Neuronal stem cell (in vitro differentiated cells): ENCODE measurements around the gene NSD2.

Experiments
- DNase-seq: peaks from one replicate; pipeline ENCODE4 v3.0.0-alpha.2; 2013; ENCODE audit warnings: low spot score
- H2AFZ ChIP-seq: one replicate; pipeline ENCODE4 v1.6.1; 2013; ENCODE audit warnings: mild to moderate bottlenecking, low read length, inconsistent platforms
- H2AK5ac ChIP-seq: 2 replicates; pipeline ENCODE4 v1.6.1; 2013; ENCODE audit warnings: low read depth, mild to moderate bottlenecking, inconsistent platforms, low read length, moderate library complexity, mixed read lengths
- H2BK120ac ChIP-seq: 2 replicates; pipeline ENCODE4 v1.6.1; 2013; ENCODE audit warnings: low read depth, mild to moderate bottlenecking, inconsistent platforms, low read length, moderate library complexity, mixed read lengths
- H2BK12ac ChIP-seq: one replicate; pipeline ENCODE4 v1.6.1; 2013; ENCODE audit warnings: low read length, inconsistent platforms
- H2BK15ac ChIP-seq: 2 replicates; pipeline ENCODE4 v1.6.1; 2013; ENCODE audit warnings: mild to moderate bottlenecking, low read length, inconsistent platforms, mixed read lengths
- H2BK5ac ChIP-seq: one replicate; pipeline ENCODE4 v1.6.1; 2013; ENCODE audit warnings: inconsistent platforms, mild to moderate bottlenecking, low read length, moderate library complexity
- H3K14ac ChIP-seq: one replicate; pipeline ENCODE4 v1.6.1; 2013; ENCODE audit warnings: low read length, inconsistent platforms
- H3K18ac ChIP-seq: 2 replicates; pipeline ENCODE4 v1.6.1; 2013; ENCODE audit warnings: low read length, inconsistent platforms
- H3K23ac ChIP-seq: 2 replicates; pipeline ENCODE4 v1.6.1; 2013; ENCODE audit warnings: low read depth, mild to moderate bottlenecking, mixed read lengths, low read length, inconsistent platforms; ENCODE audit not compliant: poor library complexity
- H3K27ac ChIP-seq: replicated peaks from 3 replicates; pipeline ENCODE4 v1.5.1; 2013; ENCODE audit warnings: low read length, inconsistent platforms
- H3K27me3 ChIP-seq, 3 experiments: 2 replicates each; pipeline ENCODE4 v1.6.1; 2013; ENCODE audit warnings: low read length in 3 of 3, mild to moderate bottlenecking in 2 of 3, inconsistent platforms in 1 of 3, low read depth in 1 of 3, mixed read lengths in 1 of 3, moderate library complexity in 1 of 3; ENCODE audit not compliant: control insufficient read depth in 3 of 3, insufficient read depth in 3 of 3
- H3K36me3 ChIP-seq, 2 donors: replicated peaks in 1 of 2; 2 replicates each; pipeline ENCODE4 v1.6.1; 2013; ENCODE audit warnings: low read length in 2 of 2; ENCODE audit not compliant: control insufficient read depth in 2 of 2, insufficient read depth in 2 of 2
- H3K4ac ChIP-seq: 2 replicates; pipeline ENCODE4 v1.6.1; 2013; ENCODE audit warnings: inconsistent platforms, mild to moderate bottlenecking, low read length, moderate library complexity
- H3K4me1 ChIP-seq, 2 donors: 1 replicate in 1 of 2; 2 replicates in 1 of 2; pipeline ENCODE4 v1.6.1; 2013; ENCODE audit warnings: low read length in 2 of 2, low read depth in 1 of 2; ENCODE audit not compliant: control insufficient read depth in 2 of 2, insufficient read depth in 1 of 2
- H3K4me2 ChIP-seq: one replicate; pipeline ENCODE4 v1.6.1; 2013; ENCODE audit warnings: mild to moderate bottlenecking, low read length, inconsistent platforms; ENCODE audit not compliant: insufficient read depth, poor library complexity, severe bottlenecking
- H3K4me3 ChIP-seq, 2 donors: 2 replicates each; pipeline ENCODE4 v1.5.1; 2013; ENCODE audit warnings: low read length in 2 of 2, mild to moderate bottlenecking in 2 of 2, inconsistent platforms in 1 of 2, moderate library complexity in 1 of 2
- H3K79me1 ChIP-seq: one replicate; pipeline ENCODE4 v1.6.1; 2013; ENCODE audit warnings: low read depth, mild to moderate bottlenecking, inconsistent platforms, low read length, moderate library complexity
- H3K9ac ChIP-seq: one replicate; pipeline ENCODE4 v1.6.1; 2013; ENCODE audit warnings: mild to moderate bottlenecking, low read depth, low read length, inconsistent platforms; ENCODE audit not compliant: poor library complexity
- H3K9me3 ChIP-seq, 2 donors: replicated peaks in 1 of 2; 2 replicates each; pipeline versions ENCODE3 to v1.6.1; 2013; ENCODE audit warnings: low read length in 2 of 2, mild to moderate bottlenecking in 2 of 2, inconsistent platforms in 1 of 2, low read depth in 1 of 2, mixed read lengths in 1 of 2, moderate library complexity in 1 of 2; ENCODE audit not compliant: control insufficient read depth in 2 of 2, insufficient read depth in 1 of 2
- H4K8ac ChIP-seq: one replicate; pipeline ENCODE4 v1.6.1; 2013; ENCODE audit warnings: low read depth, mild to moderate bottlenecking, inconsistent platforms, low read length, moderate library complexity
- H4K91ac ChIP-seq: one replicate; pipeline ENCODE4 v1.6.1; 2013; ENCODE audit warnings: low read length, low read depth, mild to moderate bottlenecking, inconsistent platforms; ENCODE audit not compliant: poor library complexity
- WGBS, 2 donors: extraction: QIAGEN DNeasy Blood & Tissue Kit; methylation state at CpG; one replicate each; pipeline ENCODE4 v1.1.7; 2013; ENCODE audit warnings: missing lambda C conversion rate in 2 of 2, mixed read lengths in 1 of 2; ENCODE audit not compliant: insufficient read length in 2 of 2, insufficient replicate concordance in 1 of 2; ENCODE audit errors: extremely low coverage in 2 of 2; 5-methylcytosine and 5-hydroxymethylcytosine counted together

The NSD2 gene

DNA sequence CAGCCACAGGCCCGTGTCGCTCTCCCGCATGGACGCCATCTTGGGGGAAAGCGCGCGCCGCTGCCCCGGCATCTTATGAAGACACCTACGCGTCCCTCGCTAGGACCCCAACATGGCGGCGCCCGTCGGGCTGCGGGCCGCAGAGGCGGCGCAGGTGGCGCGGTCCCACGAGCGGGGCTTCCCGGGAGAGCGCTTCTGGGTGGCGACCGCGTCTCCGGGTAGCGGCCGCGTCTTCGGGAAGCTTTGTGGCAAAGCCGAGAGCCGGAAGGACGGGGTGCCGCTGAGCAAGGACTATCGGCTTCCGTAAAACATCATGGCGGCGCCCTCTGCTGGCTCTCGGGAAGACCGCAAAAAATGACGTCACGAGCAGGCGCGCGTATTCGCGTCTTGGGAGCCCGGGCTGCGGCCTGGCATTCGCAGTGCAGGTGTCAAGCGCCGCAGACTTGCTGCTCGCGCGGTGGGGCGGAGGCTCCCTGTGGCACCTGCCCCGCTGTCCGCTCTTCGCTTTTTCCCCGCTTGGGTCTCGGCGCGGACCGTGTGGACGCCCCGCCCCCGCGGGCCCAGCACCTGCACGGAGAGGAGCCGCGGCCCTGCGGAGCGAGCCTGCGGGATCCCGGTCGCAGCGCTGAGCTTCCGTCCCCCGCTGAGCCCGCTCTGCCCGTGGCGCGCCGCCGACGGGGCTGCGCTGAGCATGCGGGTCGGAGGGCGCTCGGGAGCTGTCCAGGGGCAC, 137.9 kb downstream of the NSD2 start, which contains the start of gene NELFA:
Gene NELFA (minus strand): TSS at position 54 of the 730 bp plus-strand sequence. CDS start 15 bp downstream, at position 39.
- Histone ChIP-seq H3K27me3 (no peaks in the 10 kb centered on the region), H2AK5ac (peak within 1 kb of the TSS; percentile 70), H4K8ac (peak within 1 kb of the TSS; percentile 43), H3K4ac (no peak within 1 kb of the TSS), H3K4me1 (peaks cover 0 to 6% of the 10 kb centered on the region in 2 donors), H3K18ac (peak within 1 kb of the TSS; percentile 100), H3K14ac (peak within 1 kb of the TSS; percentile 100), H3K79me1 (peaks cover 10% of the 10 kb centered on the region), H3K4me3 (peak within 1 kb of the TSS; percentile 88 to 99), H3K4me2 (peak within 1 kb of the TSS; percentile 85), H2AFZ (peak within 1 kb of the TSS; percentile 98), H3K9me3 (no peaks in the 10 kb centered on the region), H2BK12ac (peak within 1 kb of the TSS; percentile 78), H3K23ac (peak within 1 kb of the TSS; percentile 100), H2BK5ac (peak within 1 kb of the TSS; percentile 80), H3K27ac (peak within 1 kb of the TSS; percentile 96), H4K91ac (peak within 1 kb of the TSS; percentile 72), H2BK15ac (peak within 1 kb of the TSS; percentile 98), H2BK120ac (peak within 1 kb of the TSS; percentile 93), H3K9ac (peak within 1 kb of the TSS; percentile 100), H3K36me3 (peaks cover 8 to 33% of the 10 kb centered on the region in 2 donors)
- no CpG with 5 or more reads among the region's 95 CpGs for WGBS, 2 donors
- DNase-seq, result peak; percentile 98

DNA sequence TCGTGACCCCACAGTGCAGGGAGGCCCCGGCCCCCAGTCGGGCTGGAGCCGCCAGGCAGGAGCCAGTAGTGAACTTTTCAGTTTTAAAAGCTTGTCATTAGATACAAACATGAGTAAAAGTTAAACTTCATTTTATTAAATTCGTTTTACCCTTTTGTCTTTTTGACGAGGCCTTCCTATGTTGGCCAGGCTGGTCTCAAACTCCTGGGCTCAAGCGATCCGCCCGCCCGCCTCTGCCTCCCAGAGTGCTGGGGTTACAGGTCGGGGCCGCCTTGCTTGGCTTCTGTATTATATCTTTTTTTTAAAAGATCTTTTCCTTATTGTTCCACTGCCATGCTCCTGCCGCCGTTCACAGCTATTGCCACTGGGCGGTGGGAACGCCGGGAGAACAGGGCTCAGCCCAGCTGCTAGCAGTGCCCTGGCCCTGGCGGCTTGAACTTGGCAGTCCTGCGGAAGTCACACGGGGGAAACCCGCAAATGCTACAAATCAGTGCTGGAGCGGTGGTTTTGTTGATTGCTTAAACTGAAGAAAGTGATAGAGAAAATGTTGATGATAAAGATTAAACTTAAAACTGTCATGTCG, 138.5 kb downstream of the NSD2 start:
- no peaks in the 10 kb centered on the region for H3K27me3 ChIP-seq
- peaks cover 10% of the 10 kb centered on the region for H3K79me1 ChIP-seq
- H3K23ac ChIP-seq, result no peak overlapping the region
- peak overlapping the region; percentile 98 for H2AFZ ChIP-seq
- H3K9me3 ChIP-seq, result no peaks in the 10 kb centered on the region
- H2BK12ac ChIP-seq, result no peak overlapping the region
- no peak overlapping the region for H2AK5ac ChIP-seq
- DNase-seq, result no peak
- H3K4me1 ChIP-seq, result peaks cover 0 to 6% of the 10 kb centered on the region in 2 donors
- H2BK5ac ChIP-seq, result peak overlapping the region; percentile 80
- H2BK120ac ChIP-seq, result no peak overlapping the region
- H3K4ac ChIP-seq, result no peak overlapping the region
- H3K18ac ChIP-seq, result no peak overlapping the region
- no CpG with 5 or more reads among the region's 23 CpGs for WGBS, 2 donors
- H4K91ac ChIP-seq, result no peak overlapping the region
- peak overlapping the region; percentile 85 for H3K4me2 ChIP-seq
- H3K14ac ChIP-seq, result no peak overlapping the region
- peaks cover 8 to 27% of the 10 kb centered on the region in 2 donors for H3K36me3 ChIP-seq
- H4K8ac ChIP-seq, result no peak overlapping the region
- peak overlapping the region; percentile 88 to 99 for H3K4me3 ChIP-seq
- peak overlapping the region; percentile 79 for H3K9ac ChIP-seq
- H3K27ac ChIP-seq, result peak overlapping the region; percentile 96
- H2BK15ac ChIP-seq, result no peak overlapping the region

GRCh38 chr4:2011583-2011982, 140.4 kb downstream of the NSD2 start:
- H3K9me3 ChIP-seq, result no peaks in the 10 kb centered on the region
- H3K23ac ChIP-seq, result no peak overlapping the region
- no peak overlapping the region for H2BK5ac ChIP-seq
- DNase-seq, result no peak
- no peaks in the 10 kb centered on the region for H3K27me3 ChIP-seq
- H2BK15ac ChIP-seq, result no peak overlapping the region
- H3K36me3 ChIP-seq, result peaks cover 6 to 10% of the 10 kb centered on the region in 2 donors
- H3K14ac ChIP-seq, result no peak overlapping the region
- no peak overlapping the region for H3K18ac ChIP-seq
- no peak overlapping the region for H4K91ac ChIP-seq
- H2AK5ac ChIP-seq, result no peak overlapping the region
- WGBS, 2 donors, result no CpG with 5 or more reads among the region's 3 CpGs
- no peak overlapping the region for H3K4me3 ChIP-seq
- no peak overlapping the region for H3K4ac ChIP-seq
- no peak overlapping the region for H2BK12ac ChIP-seq
- no peak overlapping the region for H2AFZ ChIP-seq
- peaks cover 0 to 6% of the 10 kb centered on the region in 2 donors for H3K4me1 ChIP-seq
- no peak overlapping the region for H3K27ac ChIP-seq
- no peak overlapping the region for H3K4me2 ChIP-seq
- no peak overlapping the region for H4K8ac ChIP-seq
- peaks cover 8% of the 10 kb centered on the region for H3K79me1 ChIP-seq
- H3K9ac ChIP-seq, result no peak overlapping the region
- H2BK120ac ChIP-seq, result no peak overlapping the region

DNA sequence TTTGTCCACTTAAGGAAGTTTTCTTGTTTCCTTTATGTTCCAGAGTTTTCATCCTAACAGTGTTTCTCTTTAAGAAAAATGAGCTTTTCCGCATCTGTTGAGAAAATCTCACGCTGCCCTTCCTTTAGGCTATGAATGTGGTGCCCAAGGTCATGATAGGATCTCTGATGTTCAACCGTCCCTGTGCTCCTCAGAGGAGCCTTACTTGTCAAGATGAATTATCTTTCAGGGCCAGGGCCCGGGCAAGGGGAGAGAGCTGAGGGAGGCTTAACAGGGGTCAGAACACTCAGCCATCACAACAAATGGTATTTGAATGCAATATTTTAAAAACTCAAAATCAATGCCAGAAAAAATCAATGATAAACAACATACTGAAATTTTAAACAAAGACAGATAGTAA, 143.8 kb downstream of the NSD2 start:
- H3K4me1 ChIP-seq, result no peaks in the 10 kb centered on the region
- no peak overlapping the region for H2BK15ac ChIP-seq
- H3K9me3 ChIP-seq, result peaks cover 0 to 2% of the 10 kb centered on the region in 2 donors
- H2AK5ac ChIP-seq, result no peak overlapping the region
- H3K4me3 ChIP-seq, result no peak overlapping the region
- no peak overlapping the region for H3K9ac ChIP-seq
- no peak overlapping the region for H3K4me2 ChIP-seq
- H4K91ac ChIP-seq, result no peak overlapping the region
- no peak overlapping the region for H3K27ac ChIP-seq
- H3K14ac ChIP-seq, result no peak overlapping the region
- no peak overlapping the region for H4K8ac ChIP-seq
- WGBS, 2 donors, result no CpG with 5 or more reads among the region's 4 CpGs
- H2BK120ac ChIP-seq, result no peak overlapping the region
- no peak overlapping the region for H2BK12ac ChIP-seq
- H2AFZ ChIP-seq, result no peak overlapping the region
- H3K23ac ChIP-seq, result no peak overlapping the region
- H3K79me1 ChIP-seq, result no peaks in the 10 kb centered on the region
- no peak overlapping the region for H2BK5ac ChIP-seq
- H3K27me3 ChIP-seq, result no peaks in the 10 kb centered on the region
- no peaks in the 10 kb centered on the region for H3K36me3 ChIP-seq
- H3K4ac ChIP-seq, result no peak overlapping the region
- no peak for DNase-seq
- H3K18ac ChIP-seq, result no peak overlapping the region
